ENCODE results near the gene PAQR3.
"Not testable (repeated sequence)": the region's sequence is repeated elsewhere in the genome, so short reads cannot be mapped to it uniquely, and the experiment has no call there.

Gene PAQR3

DNA sequence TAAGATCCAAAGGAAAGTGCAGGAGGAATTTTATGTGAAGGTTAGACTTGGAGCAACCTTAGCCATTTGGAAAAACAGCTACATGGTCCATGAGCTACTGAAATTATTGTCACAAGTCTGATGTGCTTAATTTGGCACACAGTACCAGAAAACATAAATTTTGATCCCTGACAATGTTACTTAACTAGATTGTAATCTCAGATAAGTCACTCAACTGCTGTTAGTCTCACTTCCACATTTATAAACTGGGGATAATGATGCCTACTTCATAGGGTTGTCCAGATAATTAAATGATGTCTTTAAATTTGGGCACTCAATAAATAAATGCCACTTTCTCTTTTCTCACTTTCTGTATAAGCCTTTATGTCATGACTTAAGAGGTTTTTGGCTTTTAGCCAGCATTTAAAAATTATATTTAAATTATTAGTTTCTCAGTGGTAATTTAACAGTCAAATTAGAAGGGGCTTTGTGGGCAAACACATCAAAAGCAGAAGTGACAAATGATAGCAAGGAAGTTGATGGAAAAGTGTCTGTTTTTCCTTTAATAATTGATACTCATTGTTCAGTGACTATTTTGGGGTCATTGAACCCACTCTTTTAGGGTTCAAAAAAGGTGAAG is 58.3 kb downstream of the PAQR3 start:
- no peak for DNase-seq (ENCODE audit: insufficient read length, low spot score)
- no peak for TF ChIP-seq CTCF (IDR thresholded peaks at IDR 0.05; ENCODE audit: insufficient read depth, missing control alignments)
- no peak for FAIRE-seq

- TF ChIP-seq CTCF (IDR thresholded peaks at IDR 0.05; ENCODE audit: insufficient read depth, missing control alignments) = no peak
- no peak for FAIRE-seq
Observed at GRCh38 chr4:78878031-78878430, 61.2 kb downstream of the PAQR3 start.

DNA sequence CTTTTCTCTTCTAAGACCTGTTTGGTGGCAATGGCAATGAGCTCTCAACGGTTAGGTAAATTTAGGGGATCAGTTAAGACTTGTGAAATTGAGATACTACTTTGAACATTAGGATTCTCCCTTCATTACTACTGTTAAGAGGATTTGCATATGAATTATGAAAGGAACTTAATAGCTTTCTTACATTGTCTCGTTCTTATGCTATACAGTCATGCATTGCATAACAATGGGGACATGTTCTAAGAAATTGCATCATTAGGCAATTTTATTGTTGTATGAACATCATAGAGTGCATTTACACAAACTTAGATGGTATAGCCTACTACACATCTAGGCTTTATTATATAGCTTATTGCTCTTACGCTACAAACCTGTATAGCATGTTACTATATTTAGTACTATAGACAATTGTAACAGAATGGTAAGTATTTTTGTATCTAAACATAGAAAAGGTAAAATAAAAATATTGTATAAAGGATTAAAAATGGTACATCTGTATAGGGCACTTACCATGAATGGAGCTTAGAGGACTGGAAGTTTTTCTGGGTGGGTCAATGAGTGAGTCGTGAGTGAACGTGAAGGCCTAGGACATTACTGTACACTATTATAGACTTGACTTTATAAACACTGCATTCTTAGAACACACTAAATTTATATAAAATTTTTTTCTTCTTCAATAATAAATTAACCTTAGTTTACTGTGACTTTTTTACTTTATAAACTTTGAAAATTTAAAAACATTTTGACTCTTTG is 62.5 kb downstream of the PAQR3 start:
- FAIRE-seq (peak; percentile 6), DNase-seq (ENCODE audit: insufficient read length, low spot score) (no peak)
- no peak for TF ChIP-seq CTCF (IDR thresholded peaks at IDR 0.05; ENCODE audit: insufficient read depth, missing control alignments)

More at GRCh38 chr4:78878031-78878430, 61.2 kb downstream of the PAQR3 start:
- no peak for DNase-seq (ENCODE audit: insufficient read length, low spot score)

DNA sequence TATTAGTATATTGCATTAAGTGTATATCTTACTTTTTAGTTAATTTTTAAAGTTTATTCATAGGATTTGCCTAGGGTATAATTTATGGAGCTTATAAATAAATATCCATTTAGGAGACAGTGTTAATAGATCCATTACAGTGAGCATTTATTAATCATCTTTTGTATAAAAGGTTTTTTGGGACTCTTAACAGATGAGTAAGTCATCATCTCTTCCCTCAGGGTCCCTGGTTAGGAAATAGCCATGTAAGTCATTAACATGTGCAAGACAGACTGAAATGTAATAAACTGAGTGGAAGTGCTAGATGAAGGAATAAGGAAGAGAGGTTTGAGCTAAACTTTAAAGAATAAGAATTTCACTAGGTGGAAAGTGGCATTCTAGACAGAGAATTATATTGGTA is 69.2 kb downstream of the PAQR3 start:
- no peak for FAIRE-seq
- no peak for DNase-seq (ENCODE audit: insufficient read length, low spot score)
- no peak for TF ChIP-seq CTCF (IDR thresholded peaks at IDR 0.05; ENCODE audit: insufficient read depth, missing control alignments)

DNA sequence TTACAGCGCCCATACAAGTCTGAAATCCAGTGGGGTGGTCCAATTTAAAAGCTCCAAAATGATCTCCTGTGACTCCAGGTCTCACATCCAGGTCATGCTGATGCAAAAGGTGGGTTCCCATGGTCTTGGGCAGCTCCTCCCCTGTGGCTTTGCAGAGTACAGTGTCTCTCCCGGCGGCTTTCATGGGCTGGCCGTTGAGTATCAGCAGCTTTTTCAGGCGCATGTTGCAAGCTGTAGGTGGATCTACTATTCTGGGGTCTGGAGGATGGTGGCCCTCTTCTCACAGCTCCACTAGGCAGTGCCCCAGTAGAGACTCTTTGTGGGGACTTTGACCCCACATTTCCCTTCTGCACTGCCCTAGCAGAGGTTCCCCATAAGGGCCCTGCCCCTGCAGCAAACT is 70.5 kb downstream of the PAQR3 start:
- DNase-seq (ENCODE audit: insufficient read length, low spot score); FAIRE-seq: not testable (repeated sequence)

- DNase-seq (ENCODE audit: insufficient read length, low spot score) = no peak
- FAIRE-seq = no peak
- no peak for TF ChIP-seq CTCF (IDR thresholded peaks at IDR 0.05; ENCODE audit: insufficient read depth, missing control alignments)
Observed at GRCh38 chr4:78865451-78865850, 73.8 kb downstream of the PAQR3 start.

DNA sequence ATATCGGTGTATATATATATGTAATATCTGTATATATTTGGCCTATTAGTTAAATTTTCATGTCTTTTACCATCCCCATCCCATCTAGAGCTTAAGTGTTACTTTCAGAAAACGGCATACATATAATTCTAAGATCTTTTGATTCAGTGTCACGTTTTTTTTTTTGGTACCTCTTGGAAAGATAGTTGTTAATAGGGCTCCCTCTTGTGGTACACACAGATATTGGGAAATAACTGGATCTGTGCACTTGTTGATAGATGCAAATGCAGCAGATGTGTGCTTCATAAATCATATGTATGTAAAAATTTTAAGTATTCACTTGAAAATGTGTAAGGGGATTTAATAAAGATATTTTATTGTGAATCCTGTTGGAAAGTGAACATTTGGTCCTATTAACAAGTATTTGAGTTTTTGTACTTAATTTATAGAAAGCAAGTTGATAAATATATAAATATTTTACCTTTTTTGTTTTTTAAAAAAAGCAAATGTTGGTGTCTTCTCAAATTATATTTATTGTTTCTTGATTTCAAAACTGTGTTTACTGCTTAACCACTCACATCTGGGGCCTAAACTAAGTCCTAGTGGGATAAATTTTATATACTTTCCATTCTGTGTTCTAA is 74.7 kb downstream of the PAQR3 start:
- peak; percentile 80 for TF ChIP-seq CTCF (IDR thresholded peaks at IDR 0.05; ENCODE audit: insufficient read depth, missing control alignments)
- DNase-seq (ENCODE audit: insufficient read length, low spot score) (no peak), FAIRE-seq (peak; percentile 56)
